ENCODE measurements around the gene SLC38A9.
A peak's percentile ranks its signal among the peaks of the same experiment; 100 is the strongest.

The SLC38A9 gene

DNA sequence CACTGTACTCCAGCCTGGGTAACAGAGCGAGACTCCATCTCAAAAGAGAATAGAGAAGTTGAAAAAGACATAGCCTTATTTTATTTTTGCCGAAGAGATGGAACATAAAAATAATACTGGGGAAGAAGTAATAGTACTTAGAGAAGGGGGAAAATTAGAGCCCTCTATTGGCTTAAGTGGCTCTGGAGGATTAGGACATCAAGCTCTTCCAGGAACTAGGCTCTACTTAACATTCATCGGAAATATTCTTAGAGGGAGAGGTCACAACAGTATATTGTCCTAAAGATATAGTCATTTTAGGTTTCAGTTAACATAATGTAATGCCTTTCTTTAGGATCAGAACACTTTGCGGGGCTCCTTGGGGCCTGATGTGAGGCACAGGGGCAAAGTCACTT lies 91.4 kb downstream of the SLC38A9 start:
- TF ChIP-seq, protein P1, sequence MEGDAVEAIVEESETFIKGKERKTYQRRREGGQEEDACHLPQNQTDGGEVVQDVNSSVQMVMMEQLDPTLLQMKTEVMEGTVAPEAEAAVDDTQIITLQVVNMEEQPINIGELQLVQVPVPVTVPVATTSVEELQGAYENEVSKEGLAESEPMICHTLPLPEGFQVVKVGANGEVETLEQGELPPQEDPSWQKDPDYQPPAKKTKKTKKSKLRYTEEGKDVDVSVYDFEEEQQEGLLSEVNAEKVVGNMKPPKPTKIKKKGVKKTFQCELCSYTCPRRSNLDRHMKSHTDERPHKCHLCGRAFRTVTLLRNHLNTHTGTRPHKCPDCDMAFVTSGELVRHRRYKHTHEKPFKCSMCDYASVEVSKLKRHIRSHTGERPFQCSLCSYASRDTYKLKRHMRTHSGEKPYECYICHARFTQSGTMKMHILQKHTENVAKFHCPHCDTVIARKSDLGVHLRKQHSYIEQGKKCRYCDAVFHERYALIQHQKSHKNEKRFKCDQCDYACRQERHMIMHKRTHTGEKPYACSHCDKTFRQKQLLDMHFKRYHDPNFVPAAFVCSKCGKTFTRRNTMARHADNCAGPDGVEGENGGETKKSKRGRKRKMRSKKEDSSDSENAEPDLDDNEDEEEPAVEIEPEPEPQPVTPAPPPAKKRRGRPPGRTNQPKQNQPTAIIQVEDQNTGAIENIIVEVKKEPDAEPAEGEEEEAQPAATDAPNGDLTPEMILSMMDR (IDR thresholded peaks at IDR 0.05; ENCODE audit: low read depth, low read length), result no peak
- H3K36me3 ChIP-seq, result no peaks in the 10 kb centered on the region
- no peak overlapping the region for H3K27ac ChIP-seq
- no peak for DNase-seq
- H3K27me3 ChIP-seq (ENCODE audit: insufficient read depth, low read depth, severe bottlenecking), result no peaks in the 10 kb centered on the region
- H3K4me3 ChIP-seq (ENCODE audit: low read depth, low read length), result no peak overlapping the region
- no peaks in the 10 kb centered on the region for H3K9me3 ChIP-seq (ENCODE audit: severe bottlenecking)

DNA sequence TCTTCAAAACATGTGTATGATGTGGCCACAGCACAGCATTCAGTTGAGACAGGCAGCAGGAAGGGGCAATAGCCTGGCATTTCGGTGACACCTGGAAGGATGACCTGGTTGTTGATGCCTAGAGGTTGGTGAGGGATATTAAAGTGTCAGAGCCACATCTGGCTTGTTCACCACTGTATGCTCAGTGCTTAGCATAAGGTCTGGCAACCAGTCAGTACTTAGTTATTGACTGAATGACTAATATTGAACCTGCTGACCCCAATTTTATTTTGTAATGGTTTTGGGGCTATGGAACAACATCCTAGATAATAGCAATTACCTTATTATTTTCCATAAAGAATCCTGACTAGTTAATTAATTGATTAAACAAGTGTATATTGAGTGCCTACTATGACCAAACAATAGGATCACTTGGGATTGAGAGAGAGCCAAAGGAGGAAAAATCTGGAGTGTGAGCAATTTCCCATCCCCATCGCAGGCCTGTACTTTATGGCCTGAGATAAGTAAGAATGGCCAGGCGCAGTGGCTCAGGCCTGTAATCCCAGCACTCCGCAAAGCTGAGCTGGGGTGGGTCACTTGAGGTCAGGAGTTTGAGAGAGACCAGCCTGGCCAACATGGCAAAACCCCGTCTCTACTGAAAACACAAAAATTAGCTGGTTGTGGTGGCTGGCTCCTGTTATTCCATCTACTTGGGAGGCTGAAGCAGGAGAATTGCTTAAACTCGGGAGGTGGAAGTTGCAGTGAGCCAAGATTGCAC lies 91.9 kb downstream of the SLC38A9 start:
- peak; percentile 52 for DNase-seq
- TF ChIP-seq, protein P1 (IDR thresholded peaks at IDR 0.05; ENCODE audit: low read depth, low read length), result no peak

GRCh38 chr5:55618318-55618717 lies 93.8 kb downstream of the SLC38A9 start:
- Histone ChIP-seq H3K4me3 (ENCODE audit: low read depth, low read length) (no peak overlapping the region), H3K9me3 (ENCODE audit: severe bottlenecking) (no peaks in the 10 kb centered on the region)

More for the DNA sequence above, 91.9 kb downstream of the SLC38A9 start:
- Histone ChIP-seq H3K27me3 (ENCODE audit: insufficient read depth, low read depth, severe bottlenecking) (no peaks in the 10 kb centered on the region), H3K27ac (no peak overlapping the region), H3K4me3 (ENCODE audit: low read depth, low read length) (no peak overlapping the region), H3K36me3 (no peaks in the 10 kb centered on the region), H3K9me3 (ENCODE audit: severe bottlenecking) (no peaks in the 10 kb centered on the region)

GRCh38 chr5:55613112-55613868 lies 98.8 kb downstream of the SLC38A9 start:
- Histone ChIP-seq H3K27ac (no peak overlapping the region), H3K27me3 (ENCODE audit: insufficient read depth, low read depth, severe bottlenecking) (no peaks in the 10 kb centered on the region), H3K9me3 (ENCODE audit: severe bottlenecking) (peaks cover 4% of the 10 kb centered on the region), H3K4me3 (ENCODE audit: low read depth, low read length) (no peak overlapping the region), H3K36me3 (no peaks in the 10 kb centered on the region)
- TF ChIP-seq, protein P1 (IDR thresholded peaks at IDR 0.05; ENCODE audit: low read depth, low read length), result no peak
- no peak for DNase-seq

More at GRCh38 chr5:55618318-55618717, 93.8 kb downstream of the SLC38A9 start:
- DNase-seq, result no peak
- no peaks in the 10 kb centered on the region for H3K27me3 ChIP-seq (ENCODE audit: insufficient read depth, low read depth, severe bottlenecking)
- TF ChIP-seq, protein P1 (IDR thresholded peaks at IDR 0.05; ENCODE audit: low read depth, low read length), result no peak
- H3K27ac ChIP-seq, result no peak overlapping the region
- H3K36me3 ChIP-seq, result no peaks in the 10 kb centered on the region

- Histone ChIP-seq H3K27me3 (ENCODE audit: insufficient read depth, low read depth, severe bottlenecking) (no peaks in the 10 kb centered on the region), H3K36me3 (no peaks in the 10 kb centered on the region), H3K4me3 (ENCODE audit: low read depth, low read length) (no peak overlapping the region), H3K27ac (no peak overlapping the region), H3K9me3 (ENCODE audit: severe bottlenecking) (peaks cover 4% of the 10 kb centered on the region)
- DNase-seq, result no peak
- TF ChIP-seq, protein P1 (IDR thresholded peaks at IDR 0.05; ENCODE audit: low read depth, low read length), result no peak
These were observed 101.6 kb downstream of the SLC38A9 start for GRCh38 chr5:55610542-55610941.
